T-cell (primary cell): ENCODE results near the gene CLECL1. TPM values are rescaled to one million over a fixed set of nuclear protein-coding genes. Genes with fewer than 3 reads are reported as not detected.
A peak's percentile ranks its signal among the peaks of the same experiment; 100 is the strongest.

Experiments
- ATAC-seq, 4 experiments: fragments of 200-7000 bp in 3 of 4; fragments of 150-1000 bp in 1 of 4; cut with Tn5 transposase; replicated peaks in 1 of 4; 1 replicate in 3 of 4; 2 replicates in 1 of 4; pipeline ENCODE4 v1.10.0; 2021; ENCODE audit warnings: moderate library complexity in 3 of 4, mild to moderate bottlenecking in 2 of 4, moderate number of reproducible peaks in 1 of 4
- CTCF ChIA-PET, 2 donors: fragments of 300-600 bp; sonication (Branson Sonifier 250); formaldehyde crosslinking; loops; one replicate each; lab custom pipeline; 2022; ENCODE audit warnings: antibody characterized with exemption in 2 of 2; lab: Charles Lee
- POLR2A ChIA-PET, 2 donors: fragments of 300-600 bp; sonication (Branson Sonifier 250); formaldehyde crosslinking; loops; one replicate each; lab custom pipeline; 2022; ENCODE audit warnings: antibody characterized with exemption in 2 of 2; lab: Charles Lee
- DNase-seq, 35 experiments: peaks; one replicate each; pipeline versions ENCODE4 v3.0.0 to v3.0.0-alpha.2; 2013 to 2023
- H3K27ac ChIP-seq: one replicate; pipeline ENCODE4 v1.5.1; 2013; ENCODE audit warnings: low read length
- H3K27me3 ChIP-seq, 2 experiments: replicated peaks in 1 of 2; 1 replicate in 1 of 2; 2 replicates in 1 of 2; pipeline versions ENCODE4 v1.6.1 to v1.7.0; 2013; ENCODE audit warnings: low read length in 1 of 2, mixed read lengths in 1 of 2; ENCODE audit not compliant: control insufficient read depth in 2 of 2, insufficient read depth in 2 of 2; ENCODE audit errors: extremely low read depth in 1 of 2
- H3K36me3 ChIP-seq, 2 donors: 1 replicate in 1 of 2; 2 replicates in 1 of 2; pipeline versions ENCODE4 v1.6.1 to v1.7.0; 2013; ENCODE audit warnings: low read length in 1 of 2; ENCODE audit not compliant: control insufficient read depth in 2 of 2, insufficient read depth in 1 of 2; ENCODE audit errors: extremely low read depth in 1 of 2
- H3K4me1 ChIP-seq, 2 experiments: 1 replicate in 1 of 2; 2 replicates in 1 of 2; pipeline versions ENCODE4 v1.6.1 to v1.7.0; 2013; ENCODE audit warnings: low read length in 2 of 2, mixed read lengths in 1 of 2; ENCODE audit not compliant: insufficient read depth in 2 of 2, control insufficient read depth in 1 of 2; ENCODE audit errors: extremely low read depth in 1 of 2
- H3K4me3 ChIP-seq, 2 donors: 1 replicate in 1 of 2; 2 replicates in 1 of 2; pipeline versions ENCODE4 v1.5.1 to v1.7.0; 2013; ENCODE audit warnings: mild to moderate bottlenecking in 2 of 2, low read length in 1 of 2, moderate library complexity in 1 of 2; ENCODE audit not compliant: control insufficient read depth in 1 of 2; ENCODE audit errors: extremely low read depth in 1 of 2
- H3K9me3 ChIP-seq: 2 replicates; pipeline ENCODE4 v1.7.0; 2013
- H3K27ac Mint-ChIP-seq, 2 donors: one replicate each; pipeline ENCODE4 v1.8.0; 2020 to 2021; ENCODE audit warnings: mild to moderate bottlenecking in 2 of 2, mixed read lengths in 2 of 2
- H3K27me3 Mint-ChIP-seq, 2 donors: one replicate each; pipeline ENCODE4 v1.8.0; 2021 to 2022; ENCODE audit warnings: mixed read lengths in 2 of 2
- H3K36me3 Mint-ChIP-seq: one replicate; pipeline ENCODE4 v1.8.0; 2021; ENCODE audit warnings: mixed read lengths
- H3K4me1 Mint-ChIP-seq, 3 donors: one replicate each; pipeline ENCODE4 v1.8.0; 2020 to 2022; ENCODE audit warnings: mixed read lengths in 3 of 3, mild to moderate bottlenecking in 1 of 3
- H3K4me3 Mint-ChIP-seq, 3 donors: one replicate each; pipeline ENCODE4 v1.8.0; 2020 to 2022; ENCODE audit warnings: mild to moderate bottlenecking in 3 of 3, mixed read lengths in 3 of 3, moderate library complexity in 3 of 3
- H3K9me3 Mint-ChIP-seq, 3 donors: one replicate each; pipeline ENCODE4 v1.8.0; 2020 to 2022; ENCODE audit warnings: mixed read lengths in 3 of 3
- WGBS: methylation state at CpG from one replicate; pipeline ENCODE4 v1.1.5; 2013; ENCODE audit warnings: missing lambda C conversion rate; ENCODE audit not compliant: insufficient coverage; 5-methylcytosine and 5-hydroxymethylcytosine counted together
- total RNA-seq, 35 experiments: library from RNA in 6 of 35; stranded (reverse) in 6 of 35; fragments of 120-200 nt in 1 of 35; gene quantifications; one replicate each; pipeline versions ENCODE4 v1.2.1 to v1.2.4 and lab custom pipeline; 2013 to 2026

The CLECL1 gene
- total RNA-seq, 5 donors from 2014 or later (not counting 1 experiment from before 2014, with no cell fraction given), result 1.1 to 4.4 (median 2.9) TPM

GRCh38 chr12:9755567-9755966, 22.7 kb upstream of the CLECL1 start:
- Histone ChIP-seq H3K9me3 (no peaks in the 10 kb centered on the region), H3K4me3 (no peak overlapping the region), H3K4me1 (peaks cover 16 to 40% of the 10 kb centered on the region in 2 experiments), H3K36me3 (peaks cover 0 to 39% of the 10 kb centered on the region in 2 donors), H3K27me3 (no peaks in the 10 kb centered on the region), H3K27ac (peak overlapping the region; percentile 98)
- no CpG with 5 or more reads among the region's 2 CpGs for WGBS
- Mint-ChIP-seq H3K27me3 (no peaks in the 10 kb centered on the region), H3K9me3 (no peaks in the 10 kb centered on the region), H3K27ac (peak overlapping the region; percentile 82), H3K4me3 (peak overlapping the region in 2 of 3 donors; percentile 22 to 58), H3K36me3 (peaks cover 56% of the 10 kb centered on the region), H3K4me1 (peaks cover 58 to 77% (median 62%) of the 10 kb centered on the region in 3 donors)
- CTCF ChIA-PET, result interaction anchor here (0.5 to 12.0 kb wide), 13 partner anchors 8 to 149 kb away, joined by 3 to 311 read pairs (median 4); no protein-coding TSS in a partner anchor
- ATAC-seq, result no peak
- no peak for DNase-seq
- POLR2A ChIA-PET, result interaction anchor here (0.5 to 5.2 kb wide), 11 partner anchors 13 to 474 kb away, joined by 3 to 80 read pairs (median 4); no protein-coding TSS in a partner anchor

GRCh38 chr12:9755035-9755434, 22.1 kb upstream of the CLECL1 start:
- Histone ChIP-seq H3K4me3 (no peak overlapping the region), H3K4me1 (peaks cover 17 to 42% of the 10 kb centered on the region in 2 experiments), H3K27me3 (no peaks in the 10 kb centered on the region), H3K9me3 (no peaks in the 10 kb centered on the region), H3K27ac (peak overlapping the region; percentile 98), H3K36me3 (peaks cover 0 to 39% of the 10 kb centered on the region in 2 donors)
- ChIA-PET CTCF (interaction anchor here (0.6 to 12.0 kb wide), 11 partner anchors 12 to 78 kb away, joined by 3 to 311 read pairs (median 4); no protein-coding TSS in a partner anchor), POLR2A (interaction anchor here (0.6 to 5.2 kb wide), 8 partner anchors 12 to 616 kb away, joined by 3 to 80 read pairs (median 4); partner anchors contain the start of gene CLEC2B (in 1 of the 2))
- Mint-ChIP-seq H3K4me3 (peak overlapping the region in 2 of 3 donors; percentile 22 to 58), H3K4me1 (peaks cover 61 to 82% (median 65%) of the 10 kb centered on the region in 3 donors), H3K36me3 (peaks cover 56% of the 10 kb centered on the region), H3K27me3 (no peaks in the 10 kb centered on the region), H3K27ac (peak overlapping the region; percentile 82), H3K9me3 (no peaks in the 10 kb centered on the region)
- no peak for DNase-seq
- no peak for ATAC-seq

- Mint-ChIP-seq H3K4me3 (peak overlapping the region; percentile 0 to 54 (median 5)), H3K9me3 (no peaks in the 10 kb centered on the region), H3K36me3 (peaks cover 52% of the 10 kb centered on the region), H3K4me1 (peaks cover 61 to 77% (median 65%) of the 10 kb centered on the region in 3 donors), H3K27ac (peak overlapping the region; percentile 82), H3K27me3 (no peaks in the 10 kb centered on the region)
- Histone ChIP-seq H3K27me3 (no peaks in the 10 kb centered on the region), H3K4me1 (peaks cover 17 to 42% of the 10 kb centered on the region in 2 experiments), H3K36me3 (peaks cover 0 to 39% of the 10 kb centered on the region in 2 donors), H3K9me3 (no peaks in the 10 kb centered on the region), H3K4me3 (no peak overlapping the region), H3K27ac (peak overlapping the region; percentile 98)
- ATAC-seq (no peak), DNase-seq (no peak)
- 100% methylated on average over 1 of the region's 3 CpGs for WGBS
- CTCF ChIA-PET, result interaction anchor here (0.6 to 12.0 kb wide), 10 partner anchors 12 to 110 kb away, joined by 3 to 311 read pairs (median 6); no protein-coding TSS in a partner anchor
- POLR2A ChIA-PET, result interaction anchor here (0.6 to 5.2 kb wide), 10 partner anchors 12 to 617 kb away, joined by 3 to 80 read pairs (median 4); partner anchors contain the start of gene CLEC2B (in 1 of the 2)
These were observed 21.4 kb upstream of the CLECL1 start for GRCh38 chr12:9754099-9754927.

- no peak for DNase-seq
- H3K4me3 ChIP-seq, result no peak overlapping the region
- peaks cover 64 to 75% (median 67%) of the 10 kb centered on the region in 3 donors for H3K4me1 Mint-ChIP-seq
- peaks cover 0 to 39% of the 10 kb centered on the region in 2 donors for H3K36me3 ChIP-seq
- ATAC-seq, result no peak
- H3K9me3 ChIP-seq, result no peaks in the 10 kb centered on the region
- H3K9me3 Mint-ChIP-seq, result no peaks in the 10 kb centered on the region
- CTCF ChIA-PET, result interaction anchor here (0.5 to 12.0 kb wide), 7 partner anchors 11 to 387 kb away, joined by 3 to 311 read pairs (median 6); no protein-coding TSS in a partner anchor
- peak overlapping the region; percentile 82 for H3K27ac Mint-ChIP-seq
- WGBS, result no CpG with 5 or more reads among the region's 3 CpGs
- H3K27me3 Mint-ChIP-seq, result no peaks in the 10 kb centered on the region
- H3K4me3 Mint-ChIP-seq, result peak overlapping the region in 2 of 3 donors; percentile 17 to 54
- POLR2A ChIA-PET, result interaction anchor here (0.5 to 4.5 kb wide), 9 partner anchors 8 to 915 kb away, joined by 3 to 112 read pairs (median 5); partner anchors contain the start of gene CD69 (in 2 of the 2)
- H3K36me3 Mint-ChIP-seq, result peaks cover 50% of the 10 kb centered on the region
- H3K27ac ChIP-seq, result no peak overlapping the region
- no peaks in the 10 kb centered on the region for H3K27me3 ChIP-seq
- H3K4me1 ChIP-seq, result peaks cover 17 to 42% of the 10 kb centered on the region in 2 experiments
These were observed 20.6 kb upstream of the CLECL1 start for GRCh38 chr12:9753498-9753897.

- peak overlapping the region; percentile 13 for H3K27ac ChIP-seq
- DNase-seq (no peak), ATAC-seq (no peak)
- Mint-ChIP-seq H3K27me3 (no peaks in the 10 kb centered on the region), H3K4me3 (peak overlapping the region in 1 of 3 donors; percentile 54), H3K4me1 (peaks cover 64 to 71% (median 67%) of the 10 kb centered on the region in 3 donors), H3K9me3 (no peaks in the 10 kb centered on the region), H3K27ac (peak overlapping the region; percentile 82), H3K36me3 (peaks cover 48% of the 10 kb centered on the region)
- POLR2A ChIA-PET, result interaction anchor here (0.5 to 4.5 kb wide), 10 partner anchors 8 to 915 kb away, joined by 3 to 112 read pairs (median 5); partner anchors contain the start of gene CD69 (in 2 of the 2)
- WGBS, result no CpG with 5 or more reads among the region's 2 CpGs
- H3K4me1 ChIP-seq, result peaks cover 17 to 42% of the 10 kb centered on the region in 2 experiments
- peaks cover 0 to 39% of the 10 kb centered on the region in 2 donors for H3K36me3 ChIP-seq
- no peaks in the 10 kb centered on the region for H3K9me3 ChIP-seq
- no peak overlapping the region for H3K4me3 ChIP-seq
- H3K27me3 ChIP-seq, result no peaks in the 10 kb centered on the region
- CTCF ChIA-PET, result interaction anchor here (0.5 to 12.0 kb wide), 6 partner anchors 11 to 387 kb away, joined by 3 to 311 read pairs (median 22); no protein-coding TSS in a partner anchor
These were observed 20.2 kb upstream of the CLECL1 start for GRCh38 chr12:9753073-9753472.
